Stimulated activated CD4-positive, alpha-beta T cell treated with anti-CD3 and anti-CD28 coated beads, Interleukin-15, amount 100 ng/mL, for 24 hours (primary cell): ENCODE data around the gene TUT7.
"Not testable (repeated sequence)": the region's sequence is repeated elsewhere in the genome, so short reads cannot be mapped to it uniquely, and the experiment has no call there.

Source experiments
- DNase-seq: peaks from one replicate; pipeline ENCODE4 v3.0.0-alpha.2; 2020

The TUT7 gene

GRCh38 chr9:86350006-86350760 lies 4.0 kb downstream of the TUT7 start:
- DNase-seq, result no peak

GRCh38 chr9:86349271-86349670 lies 4.9 kb downstream of the TUT7 start:
- no peak for DNase-seq

- DNase-seq, result no peak
Measured at GRCh38 chr9:86347991-86348390, 6.2 kb downstream of the TUT7 start.

GRCh38 chr9:86344818-86345217 lies 9.4 kb downstream of the TUT7 start:
- no peak for DNase-seq

- no peak for DNase-seq
Measured at GRCh38 chr9:86342269-86342668, 11.9 kb downstream of the TUT7 start.

GRCh38 chr9:86341007-86341491 lies 13.2 kb downstream of the TUT7 start:
- no peak for DNase-seq

- no peak for DNase-seq
Measured at GRCh38 chr9:86340356-86341006, 13.7 kb downstream of the TUT7 start.

GRCh38 chr9:86337469-86338108 lies 16.6 kb downstream of the TUT7 start:
- no peak for DNase-seq

GRCh38 chr9:86336058-86336457 lies 18.2 kb downstream of the TUT7 start:
- no peak for DNase-seq

GRCh38 chr9:86333651-86334050 lies 20.6 kb downstream of the TUT7 start:
- no peak for DNase-seq

GRCh38 chr9:86330186-86330585 lies 24.0 kb downstream of the TUT7 start:
- DNase-seq, result no peak

GRCh38 chr9:86329649-86330048 lies 24.6 kb downstream of the TUT7 start:
- no peak for DNase-seq

GRCh38 chr9:86328156-86328555 lies 26.1 kb downstream of the TUT7 start:
- DNase-seq, result no peak

- no peak for DNase-seq
Measured at GRCh38 chr9:86326536-86326935, 27.7 kb downstream of the TUT7 start.

GRCh38 chr9:86324901-86325300 lies 29.3 kb downstream of the TUT7 start:
- DNase-seq, result no peak

GRCh38 chr9:86324308-86324707 lies 29.9 kb downstream of the TUT7 start:
- no peak for DNase-seq

- no peak for DNase-seq
Measured at GRCh38 chr9:86322973-86323644, 31.1 kb downstream of the TUT7 start.

GRCh38 chr9:86321373-86321772 lies 32.8 kb downstream of the TUT7 start:
- DNase-seq, result no peak

GRCh38 chr9:86318187-86318586 lies 36.0 kb downstream of the TUT7 start:
- no peak for DNase-seq

- no peak for DNase-seq
Measured at GRCh38 chr9:86315078-86315477, 39.1 kb downstream of the TUT7 start.

GRCh38 chr9:86312959-86313358 lies 41.3 kb downstream of the TUT7 start:
- not testable (repeated sequence) for DNase-seq

GRCh38 chr9:86308687-86309086 lies 45.5 kb downstream of the TUT7 start:
- no peak for DNase-seq

GRCh38 chr9:86304236-86304730 lies 49.9 kb downstream of the TUT7 start:
- DNase-seq, result no peak
